HepG2 (cell line): ENCODE data around the gene RYR2. TPM values are rescaled to one million over a fixed set of nuclear protein-coding genes. Genes with fewer than 3 reads are reported as not detected.

Source experiments
- ATAC-seq: fragments of 200-7000 bp; cut with Tn5 transposase; 3 replicates; pipeline ENCODE4 v1.9.1; 2020; ENCODE audit warnings: mild to moderate bottlenecking, moderate library complexity
- BruUV-seq: library from RNA; stranded (reverse); fragments of 400-500 nt; replicated peaks from 2 replicates; lab custom pipeline; 2021; lab: Mats Ljungman, UMichigan
- CTCF ChIA-PET: fragments of 300-600 bp; formaldehyde crosslinking; extraction: SDS; loops from one replicate; lab custom pipeline; 2021; ENCODE audit warnings: low total read pairs, inconsistent platforms, low intra/inter-chr PET ratio; lab: Yijun Ruan, JAX
- POLR2A ChIA-PET: fragments of 350-600 bp; sonication (Branson Sonifier 250); formaldehyde crosslinking; loops from one replicate; lab custom pipeline; 2020; ENCODE audit warnings: antibody characterized with exemption, inconsistent platforms; lab: Yijun Ruan, JAX
- DNase-seq: peaks from one replicate; pipeline ENCODE4 v3.0.0-alpha.2; 2015; ENCODE audit warnings: low spot score
- FAIRE-seq: peaks from 3 replicates; lab custom pipeline; 2011; peaks lifted over from hg19 to GRCh38; lab: Jason Lieb, UNC
- H2AFZ ChIP-seq: one replicate; pipeline ENCODE4 v1.6.1; 2011; ENCODE audit warnings: low read length, inconsistent platforms
- H3K27ac ChIP-seq: fragments of 300-600 bp; 3 replicates; pipeline ENCODE4 v1.8.0; 2011; ENCODE audit warnings: mixed run types, mild to moderate bottlenecking, mixed read lengths, low read length, inconsistent platforms; ENCODE audit not compliant: insufficient read depth; ENCODE audit errors: extremely low read length
- H3K27me3 ChIP-seq, 2 experiments: fragments of 200-600 bp in 1 of 2; 2 replicates in 1 of 2; 3 replicates in 1 of 2; pipeline versions ENCODE4 v1.6.0 to v1.8.0; 2011; ENCODE audit warnings: low read length in 2 of 2, mild to moderate bottlenecking in 2 of 2, moderate library complexity in 2 of 2, inconsistent platforms in 1 of 2; ENCODE audit not compliant: insufficient read depth in 2 of 2, control insufficient read depth in 1 of 2
- H3K36me3 ChIP-seq, 2 experiments: fragments of 200-600 bp in 1 of 2; replicated peaks in 1 of 2; 2 replicates in 1 of 2; 3 replicates in 1 of 2; pipeline versions ENCODE4 v1.5.1 to v1.8.0; 2011; ENCODE audit warnings: low read length in 2 of 2, inconsistent platforms in 1 of 2; ENCODE audit not compliant: insufficient read depth in 2 of 2, control insufficient read depth in 1 of 2
- H3K4me1 ChIP-seq: 2 replicates; pipeline ENCODE4 v1.5.1; 2012; ENCODE audit warnings: low read length, inconsistent platforms; ENCODE audit not compliant: insufficient read depth
- H3K4me2 ChIP-seq: 2 replicates; pipeline ENCODE4 v1.6.0; 2011; ENCODE audit warnings: low read depth, low read length, inconsistent platforms
- H3K4me3 ChIP-seq, 3 experiments: fragments of 200-600 bp in 1 of 3; sonication (generic), shearing (Covaris generic) in 1 of 3; replicated peaks in 1 of 3; 2 replicates each; pipeline ENCODE4 v1.5.1; 2011 to 2016; ENCODE audit warnings: low read length in 3 of 3, inconsistent platforms in 2 of 3, low read depth in 2 of 3, mild to moderate bottlenecking in 2 of 3, control low read depth in 1 of 3, mixed read lengths in 1 of 3; ENCODE audit not compliant: insufficient read depth in 1 of 3
- H3K79me2 ChIP-seq: one replicate; pipeline ENCODE4 v1.6.1; 2011; ENCODE audit warnings: low read length, inconsistent platforms; ENCODE audit not compliant: insufficient read depth
- H3K9ac ChIP-seq: 2 replicates; pipeline ENCODE4 v1.6.0; 2011; ENCODE audit warnings: mild to moderate bottlenecking, low read depth, low read length, inconsistent platforms; ENCODE audit not compliant: insufficient read depth
- H3K9me3 ChIP-seq: 2 replicates; pipeline ENCODE4 v1.5.1; 2012; ENCODE audit warnings: mild to moderate bottlenecking, low read length
- H4K20me1 ChIP-seq: 2 replicates; pipeline ENCODE4 v1.6.0; 2011; ENCODE audit warnings: inconsistent platforms, mild to moderate bottlenecking, low read length, moderate library complexity; ENCODE audit not compliant: insufficient read depth
- ATF7 ChIP-seq, 2 experiments: fragments of 450-650 bp in 1 of 2; sonication (generic) in 1 of 2; formaldehyde crosslinking in 1 of 2; IDR thresholded peaks; 2 replicates each; pipeline versions ENCODE4 v1.4.0 to v1.6.1; 2016 to 2020; ENCODE audit warnings: antibody characterized with exemption in 1 of 2, mild to moderate bottlenecking in 1 of 2, missing genetic modification reagents in 1 of 2
- ATM ChIP-seq: fragments of 450-650 bp; IDR thresholded peaks from 2 replicates; pipeline ENCODE4 v1.7.1; 2017; ENCODE audit warnings: mild to moderate bottlenecking, borderline replicate concordance
- FOXK2 ChIP-seq: fragments of 450-650 bp; IDR thresholded peaks from 2 replicates; pipeline ENCODE4 v1.6.1; 2016
- HBP1 ChIP-seq: IDR thresholded peaks from 2 replicates; pipeline ENCODE4 v1.6.1; 2016; ENCODE audit warnings: low read depth, control low read depth
- HNRNPLL ChIP-seq: fragments of 200-400 bp; formaldehyde crosslinking; IDR thresholded peaks from 2 replicates; pipeline ENCODE4 v1.6.1; 2017; ENCODE audit warnings: mild to moderate bottlenecking, low read depth, low read length; ENCODE audit not compliant: poor library complexity, severe bottlenecking
- KDM1A ChIP-seq: IDR thresholded peaks from 2 replicates; pipeline ENCODE4 v1.6.1; 2016; ENCODE audit warnings: missing compliant biosample characterization
- LCORL ChIP-seq, 2 experiments: fragments of 450-650 bp in 1 of 2; sonication (generic) in 1 of 2; formaldehyde crosslinking in 1 of 2; IDR thresholded peaks; 2 replicates each; pipeline versions ENCODE4 v1.5.0 to v1.6.1; 2017 to 2020; ENCODE audit warnings: antibody characterized with exemption in 1 of 2, missing genetic modification reagents in 1 of 2
- MED13 ChIP-seq: sonication (generic); formaldehyde crosslinking; IDR thresholded peaks from 2 replicates; pipeline ENCODE4 v1.5.0; 2020; ENCODE audit warnings: missing genetic modification reagents
- MIER3 ChIP-seq: IDR thresholded peaks from 2 replicates; pipeline ENCODE4 v1.6.1; 2016; ENCODE audit warnings: missing compliant biosample characterization, borderline replicate concordance
- NR2C2 ChIP-seq: sonication (generic); formaldehyde crosslinking; IDR thresholded peaks from 2 replicates; pipeline ENCODE4 v1.4.0; 2020; ENCODE audit warnings: missing genetic modification reagents, mild to moderate bottlenecking, moderate library complexity, borderline replicate concordance
- NRL ChIP-seq: sonication (generic); formaldehyde crosslinking; IDR thresholded peaks from 2 replicates; pipeline ENCODE4 v1.5.0; 2020; ENCODE audit warnings: missing genetic modification reagents, mild to moderate bottlenecking, moderate library complexity, borderline replicate concordance
- RBAK ChIP-seq: sonication (generic); formaldehyde crosslinking; IDR thresholded peaks from 2 replicates; pipeline ENCODE4 v1.5.1; 2020; ENCODE audit warnings: mild to moderate bottlenecking, missing genetic modification reagents
- SNAI1 ChIP-seq: sonication (generic); formaldehyde crosslinking; IDR thresholded peaks from 2 replicates; pipeline ENCODE4 v1.5.0; 2020; ENCODE audit warnings: mild to moderate bottlenecking, missing genetic modification reagents, borderline replicate concordance
- SNRNP70 ChIP-seq: fragments of 200-400 bp; formaldehyde crosslinking; IDR thresholded peaks from 2 replicates; pipeline ENCODE4 v1.6.1; 2017; ENCODE audit warnings: mild to moderate bottlenecking, low read depth, low read length, moderate library complexity
- STAT5B ChIP-seq: sonication (generic); formaldehyde crosslinking; IDR thresholded peaks from 2 replicates; pipeline ENCODE4 v1.4.0; 2020; ENCODE audit warnings: missing genetic modification reagents
- SUZ12 ChIP-seq: fragments of 150-350 bp; IDR thresholded peaks from 2 replicates; pipeline ENCODE4 v1.6.1; 2014; ENCODE audit warnings: low read depth, low read length
- ZNF280B ChIP-seq: sonication (generic); formaldehyde crosslinking; IDR thresholded peaks from 2 replicates; pipeline ENCODE4 v1.5.0; 2020; ENCODE audit warnings: missing genetic modification reagents, mild to moderate bottlenecking, borderline replicate concordance
- ZNF329 ChIP-seq: sonication (generic); formaldehyde crosslinking; IDR thresholded peaks from 2 replicates; pipeline ENCODE4 v1.9.0; 2021; ENCODE audit warnings: low read depth, mild to moderate bottlenecking, missing genetic modification reagents
- ZNF343 ChIP-seq: sonication (generic); formaldehyde crosslinking; IDR thresholded peaks from 2 replicates; pipeline ENCODE4 v1.4.0; 2020; ENCODE audit warnings: mild to moderate bottlenecking, missing genetic modification reagents
- ZNF891 ChIP-seq: sonication (generic); formaldehyde crosslinking; IDR thresholded peaks from 2 replicates; pipeline ENCODE4 v1.5.0; 2020; ENCODE audit warnings: mild to moderate bottlenecking, missing genetic modification reagents
- WGBS: methylation state at CpG from one replicate; pipeline ENCODE4 v1.1.6; 2017; ENCODE audit warnings: low lambda C conversion rate; 5-methylcytosine and 5-hydroxymethylcytosine counted together
- in situ Hi-C: cut with HindIII; loops from 2 replicates; pipeline ENCODE4 v1.10.0; 2017; ENCODE audit warnings: low pct_unique_long_range_greater_than_20kb; ENCODE audit not compliant: extremely low pct_ligation_motif_present
- intact Hi-C: fragments of 100-400 bp; cut with micrococcal nuclease; formaldehyde crosslinking; loops from one replicate; pipeline ENCODE4 v1.10.0; 2022; ENCODE audit not compliant: unreplicated experiment
- polyA plus RNA-seq, 8 experiments: library from polyadenylated mRNA; depleted of rRNA in 3 of 8; stranded (reverse) in 7 of 8; unstranded in 1 of 8; fragments of >200 nt; fragmentation: Illumina TruSeq in 4 of 8; extraction: Trizol in 4 of 8; gene quantifications; 2 replicates each; pipeline versions ENCODE4 v1.2.1 to v1.2.3, GENCODE V29; 2011 to 2016; ENCODE audit warnings: low read depth in 4 of 8, missing spikeins in 1 of 8, mixed read lengths in 1 of 8; ENCODE audit not compliant: insufficient read depth in 1 of 8
- total RNA-seq, 5 experiments: library from RNA; depleted of rRNA; stranded (reverse); fragments of >200 nt; fragmentation: Illumina TruSeq; extraction: Trizol; gene quantifications; 2 replicates each; pipeline ENCODE4 v1.2.3, GENCODE V29; 2016; ENCODE audit warnings: low read depth in 1 of 5

RYR2 gene
- total and polyA plus RNA-seq, 2 of the 13 experiments (the other 11 are each of a cell fraction or from before 2014, with no cell fraction given): not detected

GRCh38 chr1:237211031-237211430 is 169.0 kb downstream of the RYR2 start:
- ChIA-PET CTCF (no interaction called here), POLR2A (no interaction called here)
- no peak overlapping the region for H3K9ac ChIP-seq
- 0 out of 5 replicates have a peak, but pooled peaks cover 0 to 1% of the 10 kb centered on the region in 2 experiments for H3K27me3 ChIP-seq
- in situ Hi-C loops: no loop called here
- DNase-seq (peak; percentile 7), ATAC-seq (peak; percentile 56; the same call in 2 of the 3 replicates), FAIRE-seq (no peak)
- no peaks in the 10 kb centered on the region for H3K4me1 ChIP-seq
- H2AFZ ChIP-seq: no peak overlapping the region
- H3K9me3 ChIP-seq: no peaks in the 10 kb centered on the region
- no peaks in the 10 kb centered on the region for H3K36me3 ChIP-seq
- no TSS peak for BruUV-seq
- TF ChIP-seq ZNF280B (CRISPR knock-in tag) (no peak), MED13 (CRISPR knock-in tag) (no peak), STAT5B (CRISPR knock-in tag) (no peak), SNAI1 (CRISPR knock-in tag) (no peak), MIER3 (no peak), HNRNPLL (no peak), LCORL (IDR thresholded peaks at IDR 0.05) (no peak), LCORL (CRISPR knock-in tag; IDR thresholded peaks at IDR 0.05) (no peak), SNRNP70 (no peak), NR2C2 (CRISPR knock-in tag) (no peak), FOXK2 (no peak), ZNF329 (CRISPR knock-in tag) (no peak), HBP1 (CRISPR knock-in tag) (no peak), ZNF891 (CRISPR knock-in tag) (no peak), RBAK (CRISPR knock-in tag) (no peak), ZNF343 (CRISPR knock-in tag) (no peak), ATM (no peak), SUZ12 (no peak), ATF7 (IDR thresholded peaks at IDR 0.05) (no peak), ATF7 (CRISPR knock-in tag; IDR thresholded peaks at IDR 0.05) (no peak), NRL (CRISPR knock-in tag) (no peak), KDM1A (no peak)
- no peak overlapping the region for H3K4me3 ChIP-seq
- H3K4me2 ChIP-seq: no peak overlapping the region
- WGBS: 12% methylated on average over 5 of the region's 5 CpGs
- H3K79me2 ChIP-seq: no peaks in the 10 kb centered on the region
- no peak overlapping the region for H3K27ac ChIP-seq
- no peaks in the 10 kb centered on the region for H4K20me1 ChIP-seq
- intact Hi-C loops: no loop called here
